ENCODE measurements around the gene PCDH11Y. TPM values are rescaled to one million over a fixed set of nuclear protein-coding genes. Genes with fewer than 3 reads are reported as not detected.
"Not testable (repeated sequence)": the region's sequence is repeated elsewhere in the genome, so short reads cannot be mapped to it uniquely, and the experiment has no call there.

The PCDH11Y gene
- 1 to 10 TPM in 1 of 5 donors, under 1 TPM in 4; 0.08 to 3.4 (median 0.27) TPM for polyA plus RNA-seq (ENCODE audit: insufficient read depth in 1 of 5, insufficient read length in 5 of 5, low replicate concordance in 1 of 5)
- long read RNA-seq, donor 1, partial matches to known transcripts = 5 of 5 reads
- long read RNA-seq, donor 1, other reads (novel, unspliced or antisense) = 0 of 5 reads
- long read RNA-seq, donor 2 = 0 reads
- long read RNA-seq, donor 3 = 0 reads
- long read RNA-seq, donor 4 = 0 reads
- long read RNA-seq, donor 5, partial matches to known transcripts = 5 of 5 reads
- long read RNA-seq, donor 5, other reads (novel, unspliced or antisense) = 0 of 5 reads
- long read RNA-seq, donor 6 = 0 reads
- long read RNA-seq, donor 7 = 0 reads
- long read RNA-seq, donor 8 = 0 reads

DNA sequence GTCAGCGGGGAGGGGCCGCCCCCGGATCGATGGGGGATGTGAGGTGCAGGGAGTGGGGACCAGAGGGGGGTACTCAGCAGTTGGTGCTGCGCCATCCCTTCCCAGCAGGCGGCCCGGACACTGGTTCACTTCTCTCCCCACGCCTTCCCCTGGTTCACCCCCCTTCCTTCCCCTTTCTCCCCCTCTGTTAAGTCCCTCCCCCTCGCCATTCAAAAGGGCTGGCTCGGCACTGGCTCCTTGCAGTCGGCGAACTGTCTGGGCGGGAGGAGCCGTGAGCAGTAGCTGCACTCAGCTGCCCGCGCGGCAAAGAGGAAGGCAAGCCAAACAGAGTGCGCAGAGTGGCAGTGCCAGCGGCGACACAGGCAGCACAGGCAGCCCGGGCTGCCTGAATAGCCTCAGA, at the start of gene PCDH11Y:
TSS of gene PCDH11Y (plus strand) at position 240 of the 400 bp plus-strand sequence. CDS start 56,804 bp downstream, outside the sequence.
- not testable (repeated sequence) for DNase-seq

DNA sequence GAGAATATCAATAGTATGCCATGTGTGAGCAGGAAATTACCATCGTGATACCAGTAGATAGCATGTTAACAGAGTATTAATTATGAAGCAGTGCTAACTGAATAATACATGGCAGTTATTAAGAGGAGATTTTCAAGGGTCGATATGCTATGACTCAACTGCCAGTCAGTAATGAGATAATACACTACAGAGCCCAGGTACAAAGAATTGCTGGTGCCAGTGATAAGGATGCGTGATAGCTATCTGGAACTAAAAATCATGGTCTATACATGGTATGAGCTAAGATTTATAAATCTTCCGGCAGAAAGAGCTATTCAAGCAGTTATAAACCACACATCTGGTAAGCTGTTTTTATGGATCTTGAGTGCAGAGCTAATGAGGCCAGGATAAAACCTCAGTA, 32.2 kb upstream of the PCDH11Y start:
- not testable (repeated sequence) for DNase-seq

DNA sequence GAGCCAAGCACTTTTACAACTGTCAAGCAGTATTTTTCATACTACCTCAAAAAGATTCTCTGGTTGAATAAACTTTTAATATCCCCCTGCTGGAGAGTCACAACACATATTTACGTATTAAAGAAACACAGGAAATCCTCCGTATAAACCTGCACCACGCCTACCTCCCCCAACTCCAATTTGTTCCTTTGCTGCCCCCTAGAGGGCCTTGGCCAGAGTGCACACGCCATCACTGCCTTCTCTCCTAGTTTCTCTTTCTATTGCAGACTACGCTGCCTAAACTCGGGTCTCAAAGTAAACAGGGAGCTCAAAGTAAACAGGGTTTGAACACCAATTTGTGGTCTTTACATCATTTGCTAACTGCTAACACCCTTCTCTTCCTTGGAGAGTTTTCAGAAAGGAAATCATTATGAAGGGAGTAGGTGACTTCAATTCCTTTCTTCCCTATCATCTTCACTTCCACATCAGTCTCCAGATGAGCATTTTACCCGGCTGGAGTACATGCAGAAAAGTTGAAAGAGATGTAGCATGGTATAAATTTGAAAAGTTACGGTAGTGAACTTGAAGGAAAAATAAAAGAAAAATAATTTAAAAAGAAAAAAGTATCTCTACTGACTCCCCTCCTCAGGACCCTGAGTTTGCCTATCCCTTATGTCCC, 8.2 kb upstream of the PCDH11Y start:
- not testable (repeated sequence) for DNase-seq

- DNase-seq = not testable (repeated sequence)
Measured at GRCh38 chrY:4994892-4995291, 5.2 kb upstream of the PCDH11Y start.

DNA sequence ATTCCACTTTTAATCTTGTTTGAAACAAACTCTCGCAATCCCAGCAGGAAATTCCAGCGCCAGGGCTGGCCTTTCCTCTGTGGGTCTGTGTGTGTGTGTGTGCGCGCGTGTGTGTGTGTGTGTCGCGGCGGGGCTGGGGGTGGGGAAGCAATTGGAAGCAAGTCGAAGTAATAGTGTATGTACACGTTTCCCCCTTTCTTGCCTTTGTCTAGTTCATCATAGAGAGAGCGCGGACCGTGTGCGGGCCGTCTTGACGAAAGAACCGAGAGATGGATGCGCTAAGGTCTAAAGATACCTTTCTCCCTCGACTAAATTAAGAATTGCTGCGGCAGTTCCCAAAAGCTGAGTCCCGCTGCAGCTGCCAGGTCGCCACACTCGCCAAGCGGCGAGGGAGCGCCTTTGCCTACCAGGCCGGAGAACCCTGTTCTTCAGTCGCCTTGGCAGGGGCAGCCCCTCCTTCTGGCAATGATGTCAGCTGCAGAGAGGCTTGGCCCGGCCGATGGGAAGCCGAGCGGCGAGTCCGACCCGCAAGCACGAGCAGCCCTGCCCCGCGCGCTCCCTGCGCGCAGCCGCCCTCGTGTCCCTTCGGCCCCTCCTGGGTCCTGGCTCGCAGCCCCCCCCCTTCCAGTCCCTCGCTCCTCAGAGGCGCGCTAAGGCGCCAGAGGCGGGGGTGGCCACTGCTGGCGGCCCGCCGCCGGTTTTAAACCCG, 2.5 kb downstream of the PCDH11Y start:
- DNase-seq = not testable (repeated sequence)

DNA sequence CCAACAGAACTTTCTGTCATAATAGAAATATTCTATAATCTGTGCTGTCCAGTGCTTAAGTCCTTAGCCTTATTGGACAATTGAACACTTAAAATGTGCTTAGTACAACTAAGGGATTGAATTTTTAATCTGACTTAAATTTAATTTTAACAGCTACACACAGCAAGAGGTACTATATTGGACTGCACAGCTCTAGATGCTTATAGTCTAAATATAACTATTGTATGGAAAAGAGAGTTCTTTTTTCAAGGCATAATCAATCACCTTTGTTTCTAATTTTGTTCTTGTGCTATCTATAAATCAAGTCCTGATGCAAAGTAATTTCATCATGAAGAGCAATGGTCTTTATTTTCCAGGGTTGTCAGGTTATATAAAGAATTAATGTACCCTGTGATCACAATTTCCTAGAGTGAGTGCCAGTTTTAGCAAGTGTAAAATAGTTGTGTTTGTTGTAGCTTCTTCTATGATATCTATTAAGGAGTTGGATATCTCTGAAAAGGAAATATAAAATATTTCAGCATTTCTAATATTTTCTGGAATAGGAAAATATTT, 39.0 kb downstream of the PCDH11Y start:
- DNase-seq = not testable (repeated sequence)

DNA sequence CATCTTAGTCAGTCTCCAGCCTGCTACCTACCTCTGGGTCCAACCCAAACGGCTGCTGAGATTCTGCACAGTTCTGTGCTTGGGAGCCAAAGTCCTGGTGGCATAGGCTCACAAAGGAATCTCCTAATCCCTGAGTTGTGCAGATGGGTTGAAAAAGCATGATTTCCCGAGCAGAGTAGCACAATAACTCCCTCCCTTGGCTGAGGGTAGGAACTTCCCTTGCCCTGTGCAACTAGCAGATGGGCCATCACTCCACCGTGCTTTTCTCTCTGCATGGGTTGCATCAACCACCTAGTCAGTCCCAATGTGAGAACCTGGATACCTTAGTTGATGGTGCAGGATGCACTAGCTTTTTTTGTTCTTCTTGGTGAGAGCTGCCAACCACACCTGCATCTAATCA, 82.9 kb downstream of the PCDH11Y start:
- DNase-seq = not testable (repeated sequence)

GRCh38 chrY:5182998-5183397, 182.9 kb downstream of the PCDH11Y start:
- DNase-seq = not testable (repeated sequence)

- DNase-seq = not testable (repeated sequence)
Measured at GRCh38 chrY:5215116-5215515, 215.0 kb downstream of the PCDH11Y start.

- DNase-seq = not testable (repeated sequence)
Measured at GRCh38 chrY:5324931-5325330, 324.8 kb downstream of the PCDH11Y start.

DNA sequence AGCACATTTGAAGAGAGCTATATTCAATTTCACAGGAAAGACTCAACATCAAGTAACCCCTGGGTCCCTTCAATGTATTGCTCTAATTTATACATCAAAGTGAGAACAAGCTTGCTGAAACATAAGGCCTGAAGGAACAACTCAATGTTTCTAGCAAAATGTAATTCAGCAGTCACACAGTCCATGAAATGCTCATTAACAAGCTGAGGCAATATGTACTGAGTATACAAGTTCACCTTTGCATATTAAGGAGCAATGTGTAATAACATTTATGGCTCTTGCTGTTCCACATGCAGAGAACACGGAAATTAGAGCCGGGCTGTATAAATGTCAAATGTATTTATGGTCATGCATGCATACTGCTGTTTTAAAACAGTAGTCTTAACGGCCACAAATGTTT, 342.1 kb downstream of the PCDH11Y start:
- DNase-seq = not testable (repeated sequence)

DNA sequence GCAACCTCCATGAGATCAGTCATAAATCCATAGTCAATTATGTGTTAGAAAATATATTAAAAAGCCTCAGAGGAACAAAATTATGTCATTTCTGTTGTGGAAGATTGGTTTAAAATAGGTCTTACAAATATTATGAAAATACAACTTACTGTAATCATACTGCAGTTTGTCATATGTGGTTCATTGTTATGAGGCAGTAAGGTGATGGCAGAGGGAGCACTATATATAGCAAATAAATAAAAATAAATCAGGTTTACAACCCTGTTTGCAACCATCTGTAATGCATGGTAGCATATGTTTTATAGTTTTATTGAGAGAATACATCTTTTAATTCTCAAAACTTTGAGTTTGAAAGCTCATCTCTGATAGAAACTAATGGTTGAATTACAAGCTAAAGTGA, 543.6 kb downstream of the PCDH11Y start:
- DNase-seq = not testable (repeated sequence)

DNA sequence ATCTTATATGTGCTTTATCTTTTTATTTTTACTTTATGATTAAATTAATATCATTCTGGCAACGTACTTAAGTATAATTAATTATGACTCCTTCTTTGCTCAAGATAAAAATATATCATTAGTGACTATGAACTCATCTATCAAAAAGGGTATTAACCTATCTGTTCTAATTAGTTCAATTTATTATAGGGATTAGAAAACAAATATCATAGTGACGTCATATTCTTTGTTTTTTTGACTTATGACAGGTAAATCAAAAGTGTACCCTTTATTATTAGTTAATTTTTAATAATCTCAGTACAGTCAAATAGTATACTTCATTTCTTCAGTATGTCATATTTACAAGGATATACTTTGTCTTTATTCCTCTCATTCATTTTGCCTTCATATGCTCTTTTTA, 638.5 kb downstream of the PCDH11Y start:
- not testable (repeated sequence) for DNase-seq

GRCh38 chrY:5679265-5679664, 679.2 kb downstream of the PCDH11Y start:
- DNase-seq = not testable (repeated sequence)

- not testable (repeated sequence) for DNase-seq
Measured at GRCh38 chrY:5708727-5709126, 708.6 kb downstream of the PCDH11Y start.

DNA sequence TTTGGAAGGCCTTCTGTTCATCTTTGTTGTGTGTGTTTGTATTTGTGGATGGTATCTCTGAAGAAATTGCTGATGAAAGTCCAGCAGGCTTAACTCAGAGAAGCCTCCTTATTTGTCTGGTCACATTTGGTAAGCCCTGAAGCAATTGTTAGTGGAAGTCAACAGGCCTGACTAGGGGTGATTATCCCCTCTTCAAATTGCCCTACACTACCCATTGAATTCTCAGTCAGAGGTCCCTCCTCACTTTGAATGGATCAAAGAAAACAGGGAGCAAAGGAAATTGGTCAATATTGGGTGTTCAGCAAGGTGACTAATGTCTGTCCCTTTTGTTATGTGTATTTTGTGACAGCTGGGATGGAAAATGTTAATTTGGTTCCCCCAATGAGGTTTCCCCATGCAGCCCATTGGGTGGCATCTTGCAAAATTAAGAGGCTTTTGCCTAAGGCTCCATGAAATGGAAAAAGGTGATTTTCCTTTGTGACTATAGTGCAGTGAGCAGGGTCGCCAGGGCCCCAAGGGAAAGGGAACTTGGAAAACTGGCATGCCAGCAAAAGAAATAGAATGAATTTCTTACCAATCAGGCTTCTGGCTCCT, 709.8 kb downstream of the PCDH11Y start:
- not testable (repeated sequence) for DNase-seq

DNA sequence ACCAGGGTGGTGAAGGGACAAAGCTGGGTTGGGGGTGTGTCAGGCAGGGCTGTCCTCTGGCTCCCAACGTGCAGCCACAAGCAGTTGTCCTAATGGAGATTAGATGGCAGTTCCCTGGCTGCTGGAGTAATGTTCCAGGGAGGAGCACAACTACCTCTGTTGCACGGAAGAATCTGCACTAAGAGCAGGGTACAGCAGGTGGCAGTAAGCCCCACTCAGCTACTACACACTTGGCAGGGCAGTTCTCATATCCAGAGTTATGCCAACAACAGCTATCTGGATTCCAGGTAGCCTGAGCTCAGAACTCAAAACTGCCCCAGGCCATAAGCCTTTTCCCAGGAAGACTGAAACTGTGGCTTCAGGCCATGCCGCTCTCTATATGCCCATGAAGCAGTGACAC, 761.3 kb downstream of the PCDH11Y start:
- not testable (repeated sequence) for DNase-seq

DNA sequence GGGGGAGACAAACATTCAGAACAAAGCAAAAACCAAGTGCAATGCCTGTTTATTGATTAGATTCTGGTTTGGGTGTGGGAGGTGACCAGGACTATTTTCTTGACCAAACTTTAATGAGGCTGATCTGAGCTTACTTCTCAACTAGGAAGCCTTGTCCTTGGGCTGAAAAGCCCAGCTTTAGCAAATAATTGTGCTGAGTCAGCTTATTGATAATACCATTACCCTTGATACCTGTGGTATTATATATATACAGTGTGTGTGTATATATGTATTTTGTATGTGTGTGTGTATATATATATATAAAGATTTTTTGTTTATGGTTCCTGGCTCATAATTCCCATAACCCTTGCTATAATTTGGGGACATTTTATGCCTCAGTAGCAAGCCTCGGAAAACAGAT, 776.4 kb downstream of the PCDH11Y start:
- not testable (repeated sequence) for DNase-seq
